GM12878 (cell line): ENCODE data around the gene BMP2K. TPM values are rescaled to one million over a fixed set of nuclear protein-coding genes. Genes with fewer than 3 reads are reported as not detected.

Experiments
- ATAC-seq: fragments of 200-7000 bp; cut with Tn5 transposase; 3 replicates; pipeline ENCODE4 v1.9.1; 2020; ENCODE audit warnings: mild to moderate bottlenecking, moderate library complexity
- BruUV-seq: library from RNA; stranded (reverse); fragments of 400-500 nt; replicated peaks from 2 replicates; lab custom pipeline; 2021; lab: Mats Ljungman, UMichigan
- CTCF ChIA-PET: fragments of 300-600 bp; sonication (Branson Sonifier 250); formaldehyde crosslinking; extraction: SDS; loops from one replicate; lab custom pipeline; 2021; ENCODE audit warnings: inconsistent platforms; lab: Yijun Ruan, JAX
- POLR2A ChIA-PET: fragments of 350-600 bp; formaldehyde crosslinking; extraction: SDS; loops from one replicate; lab custom pipeline; 2021; ENCODE audit warnings: inconsistent platforms; lab: Charles Lee
- RAD21 ChIA-PET: fragments of 300-600 bp; sonication (Branson Sonifier 250); formaldehyde crosslinking; loops from one replicate; lab custom pipeline; 2023; ENCODE audit warnings: antibody characterized with exemption; ENCODE audit not compliant: unreplicated experiment; lab: Charles Lee
- SMC1A ChIA-PET: fragments of 300-600 bp; sonication (Branson Sonifier 250); formaldehyde crosslinking; loops from one replicate; lab custom pipeline; 2023; ENCODE audit not compliant: unreplicated experiment, uncharacterized antibody; lab: Charles Lee
- DNase-seq: peaks from one replicate; pipeline ENCODE4 v3.0.0-alpha.2; 2011; ENCODE audit warnings: low read depth, low spot score
- FAIRE-seq: peaks from 3 replicates; lab custom pipeline; 2011; peaks lifted over from hg19 to GRCh38; lab: Jason Lieb, UNC
- H2AFZ ChIP-seq: 2 replicates; pipeline ENCODE4 v1.6.0; 2011; ENCODE audit warnings: low read depth, low read length, control low read depth; ENCODE audit not compliant: control insufficient read depth
- H3K27ac ChIP-seq: 2 replicates; pipeline ENCODE4 v1.5.1; 2011; ENCODE audit warnings: control low read depth; ENCODE audit not compliant: control insufficient read depth, insufficient read depth
- H3K27me3 ChIP-seq, 2 experiments: replicated peaks in 1 of 2; 2 replicates each; pipeline versions ENCODE4 v1.6.0 to v1.6.1; 2011; ENCODE audit warnings: low read length in 1 of 2; ENCODE audit not compliant: control insufficient read depth in 2 of 2, insufficient read depth in 2 of 2
- H3K36me3 ChIP-seq, 2 experiments: 2 replicates each; pipeline ENCODE4 v1.5.1; 2011; ENCODE audit warnings: low read length in 1 of 2; ENCODE audit not compliant: control insufficient read depth in 2 of 2, insufficient read depth in 2 of 2
- H3K4me1 ChIP-seq: 2 replicates; pipeline ENCODE4 v1.6.1; 2011; ENCODE audit warnings: mild to moderate bottlenecking, low read length, moderate library complexity, mixed read lengths; ENCODE audit not compliant: control insufficient read depth, insufficient read depth
- H3K4me2 ChIP-seq: 2 replicates; pipeline ENCODE4 v1.6.0; 2011; ENCODE audit warnings: control low read depth; ENCODE audit not compliant: control insufficient read depth, insufficient read depth
- H3K4me3 ChIP-seq: fragments of 200-600 bp; sonication (generic); 2 replicates; pipeline ENCODE4 v1.5.1; 2016
- H3K79me2 ChIP-seq: 2 replicates; pipeline ENCODE4 v1.6.0; 2011; ENCODE audit warnings: low read length; ENCODE audit not compliant: control insufficient read depth, insufficient read depth
- H3K9ac ChIP-seq: 2 replicates; pipeline ENCODE4 v1.8.0; 2011; ENCODE audit warnings: low read length, control low read depth, mixed read lengths; ENCODE audit not compliant: control insufficient read depth, insufficient read depth
- H3K9me3 ChIP-seq: replicated peaks from 3 replicates; pipeline ENCODE4 v1.5.1; 2011; ENCODE audit warnings: mild to moderate bottlenecking, low read length; ENCODE audit not compliant: control insufficient read depth, insufficient read depth
- H4K20me1 ChIP-seq: 2 replicates; pipeline ENCODE4 v1.6.0; 2011; ENCODE audit not compliant: control insufficient read depth, insufficient read depth
- CREM ChIP-seq: IDR thresholded peaks from 2 replicates; pipeline ENCODE4 v1.6.1; 2014; ENCODE audit warnings: antibody characterized with exemption, low read depth
- E4F1 ChIP-seq: fragments of 450-650 bp; IDR thresholded peaks from 2 replicates; pipeline ENCODE4 v1.6.1; 2018; ENCODE audit warnings: borderline replicate concordance, mild to moderate bottlenecking; ENCODE audit not compliant: partially characterized antibody
- EZH2 ChIP-seq: IDR thresholded peaks from 2 replicates; pipeline ENCODE4 v1.6.1; 2012; ENCODE audit warnings: low read depth, mild to moderate bottlenecking, control low read depth, inconsistent platforms, low read length, borderline replicate concordance; ENCODE audit not compliant: control insufficient read depth
- IKZF1 ChIP-seq: fragments of 450-650 bp; conservative IDR thresholded peaks from 2 replicates; pipeline ENCODE4 v1.6.1; 2017; ENCODE audit warnings: antibody characterized with exemption, mild to moderate bottlenecking
- IRF4 ChIP-seq: IDR thresholded peaks from 2 replicates; pipeline ENCODE4 v1.6.1; 2011; ENCODE audit warnings: low read depth, low read length
- KLF5 ChIP-seq: fragments of 450-650 bp; IDR thresholded peaks from 2 replicates; pipeline ENCODE4 v1.6.1; 2014; ENCODE audit warnings: mild to moderate bottlenecking; ENCODE audit not compliant: partially characterized antibody
- NFXL1 ChIP-seq: fragments of 450-650 bp; IDR thresholded peaks from 2 replicates; pipeline ENCODE4 v1.6.1; 2017; ENCODE audit warnings: antibody characterized with exemption, mild to moderate bottlenecking, borderline replicate concordance
- ZNF274 ChIP-seq: IDR thresholded peaks from one replicate; pipeline ENCODE4 v1.8.0; 2011; ENCODE audit not compliant: insufficient read length, insufficient read depth
- WGBS: methylation state at CpG from one replicate; pipeline ENCODE4 v1.1.6; 2016; ENCODE audit warnings: low lambda C conversion rate; ENCODE audit not compliant: insufficient replicate concordance, insufficient coverage; ENCODE audit errors: missing lambda C conversion rate; 5-methylcytosine and 5-hydroxymethylcytosine counted together
- in situ Hi-C: fragments of 300-500 bp; cut with MboI; formaldehyde crosslinking; loops from 9 replicates; pipeline ENCODE4 v1.14.3; 2018; ENCODE audit warnings: mixed read lengths
- intact Hi-C: fragments of 100-400 bp; cut with micrococcal nuclease; formaldehyde crosslinking; loops from one replicate; pipeline ENCODE4 v1.14.2; 2022; ENCODE audit not compliant: unreplicated experiment
- polyA plus RNA-seq, 11 experiments: library from polyadenylated mRNA; depleted of rRNA in 4 of 11; unstranded in 6 of 11; stranded (reverse) in 5 of 11; fragments of >200 nt; fragmentation: Nextera tagmentation in 4 of 11; fragmentation: Illumina TruSeq in 1 of 11; extraction: Ambion mirVana in 4 of 11; extraction: Trizol in 1 of 11; gene quantifications; 1 replicate in 1 of 11; 2 replicates in 10 of 11; pipeline versions ENCODE4 v1.2.1 to v1.2.3, GENCODE V29; 2011 to 2016; ENCODE audit warnings: inconsistent platforms in 2 of 11, missing spikeins in 2 of 11, low read depth in 1 of 11
- total RNA-seq, 4 experiments: library from RNA; depleted of rRNA in 3 of 4; stranded (reverse); fragments of >200 nt in 3 of 4; fragmentation: Illumina TruSeq in 1 of 4; extraction: Trizol in 1 of 4; gene quantifications; 2 replicates each; pipeline versions ENCODE4 v1.2.1 to v1.2.3, GENCODE V29; 2013 to 2021

The BMP2K gene
- total and polyA plus RNA-seq, 10 of the 15 experiments (the other 5 are each of a cell fraction or from before 2014, with no cell fraction given), result 3.3 to 84.6 (median 24.8) TPM

DNA sequence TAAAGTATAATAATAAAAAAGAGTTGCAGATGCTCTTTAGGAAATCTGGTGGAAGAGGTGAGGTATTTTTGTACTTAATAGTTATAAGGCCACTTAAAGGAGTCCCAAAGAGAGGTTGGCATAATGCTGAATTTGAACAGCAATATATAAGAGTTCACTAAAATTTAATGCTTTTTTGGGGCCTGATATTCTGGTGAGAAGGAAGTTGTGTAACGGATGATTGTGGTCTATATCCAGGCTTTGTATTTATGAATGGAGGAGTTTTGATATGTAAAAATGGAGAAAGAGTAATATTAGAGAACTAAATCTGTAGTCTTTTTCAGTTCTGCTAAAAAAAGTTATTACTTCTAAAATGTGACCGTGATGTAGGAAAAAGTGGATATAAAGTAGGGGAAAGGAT lies 20.4 kb downstream of the BMP2K start:
- BruUV-seq, result no TSS peak
- no peak overlapping the region for H3K27ac ChIP-seq
- ChIA-PET POLR2A (no interaction called here), SMC1A (interaction anchor here (1.1 to 2.1 kb wide), 3 partner anchors 12 to 55 kb away, joined by 4 to 11 read pairs (median 11); no protein-coding TSS in a partner anchor), CTCF (no interaction called here), RAD21 (no interaction called here)
- no peak overlapping the region for H3K9ac ChIP-seq
- H4K20me1 ChIP-seq, result no peaks in the 10 kb centered on the region
- H3K4me3 ChIP-seq, result no peak overlapping the region
- TF ChIP-seq IRF4 (no peak), E4F1 (no peak), IKZF1 (no peak), KLF5 (no peak), CREM (no peak), NFXL1 (no peak), EZH2 (no peak), ZNF274 (no peak)
- no peak overlapping the region for H2AFZ ChIP-seq
- no peak for ATAC-seq
- DNase-seq, result no peak
- no peak for FAIRE-seq
- H3K4me2 ChIP-seq, result no peak overlapping the region
- no peaks in the 10 kb centered on the region for H3K27me3 ChIP-seq
- in situ Hi-C loops (no loop called here), intact Hi-C loops (no loop called here)
- H3K79me2 ChIP-seq, result peaks cover 26% of the 10 kb centered on the region
- H3K9me3 ChIP-seq, result peaks cover 3% of the 10 kb centered on the region; the same call in 2 of the 3 replicates
- no peaks in the 10 kb centered on the region; a peak in 1 of 4 replicates for H3K36me3 ChIP-seq
- WGBS, result 23% methylated on average over 2 of the region's 2 CpGs
- H3K4me1 ChIP-seq, result peaks cover 6% of the 10 kb centered on the region; the same call in 1 of the 2 replicates
